ENCODE data around the gene DMC1.
A peak's percentile ranks its signal among the peaks of the same experiment; 100 is the strongest.
"Not testable (repeated sequence)": the region's sequence is repeated elsewhere in the genome, so short reads cannot be mapped to it uniquely, and the experiment has no call there.

Gene DMC1, protein sequence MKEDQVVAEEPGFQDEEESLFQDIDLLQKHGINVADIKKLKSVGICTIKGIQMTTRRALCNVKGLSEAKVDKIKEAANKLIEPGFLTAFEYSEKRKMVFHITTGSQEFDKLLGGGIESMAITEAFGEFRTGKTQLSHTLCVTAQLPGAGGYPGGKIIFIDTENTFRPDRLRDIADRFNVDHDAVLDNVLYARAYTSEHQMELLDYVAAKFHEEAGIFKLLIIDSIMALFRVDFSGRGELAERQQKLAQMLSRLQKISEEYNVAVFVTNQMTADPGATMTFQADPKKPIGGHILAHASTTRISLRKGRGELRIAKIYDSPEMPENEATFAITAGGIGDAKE

DNA sequence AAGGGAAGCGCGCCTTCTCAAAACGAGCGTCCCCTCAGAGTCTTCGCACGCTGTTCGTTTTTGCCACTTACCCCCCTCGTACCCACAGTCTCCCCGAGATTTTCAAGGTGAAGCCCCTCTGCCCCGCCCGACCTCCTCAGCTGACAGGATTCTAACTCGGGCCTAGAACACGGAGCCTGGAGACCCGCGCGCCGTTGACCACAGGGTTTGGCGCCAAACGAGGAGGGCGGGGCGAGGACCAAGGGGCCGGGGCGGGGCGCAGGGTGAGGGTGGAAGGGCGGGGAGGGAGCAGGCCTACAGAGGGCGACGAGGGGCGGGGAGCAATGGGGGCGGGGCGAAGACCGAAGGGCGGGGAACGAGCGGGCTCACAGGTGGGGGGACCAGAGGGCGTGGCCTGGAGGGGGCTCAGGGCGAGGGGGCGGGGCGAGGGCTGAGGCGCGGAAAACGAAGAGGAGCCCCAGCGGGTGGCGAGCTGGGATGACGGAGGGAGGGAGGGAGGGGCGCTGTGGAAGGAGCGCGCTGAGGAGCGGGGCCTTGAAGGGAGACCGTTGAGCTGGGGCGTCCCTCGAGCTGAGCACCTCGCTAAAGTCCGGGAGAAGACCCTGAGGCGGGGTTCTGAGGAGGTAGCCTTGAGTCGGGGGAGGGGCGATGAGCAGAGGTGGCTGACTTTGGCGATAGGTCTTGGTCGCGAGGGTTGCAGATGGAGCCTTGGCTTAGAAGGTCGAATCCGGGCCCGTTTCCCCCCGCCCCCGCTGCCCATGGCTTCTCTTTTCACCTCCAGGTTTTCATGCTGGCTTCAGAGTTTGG lies at the start of gene DMC1:
DMC1 (minus strand) TSS at position 212 of the 807 bp plus-strand sequence. CDS start 1,927 bp downstream, outside the sequence.
- Histone ChIP-seq H3K36me3 (no peaks in the 10 kb centered on the region), H3K4me1 (ENCODE audit: control insufficient read depth in 1 of 2, insufficient read depth in 1 of 2, low read depth in 1 of 2, low read length in 1 of 2) (peaks cover 17 to 19% of the 10 kb centered on the region in 2 experiments), H3K27me3 (peaks cover 13% of the 10 kb centered on the region), H3K27ac (peak within 1 kb of the TSS; percentile 0), H3K9me3 (no peaks in the 10 kb centered on the region), H3K4me3 (ENCODE audit: low read depth in 1 of 2, low read length in 1 of 2) (peak within 1 kb of the TSS; percentile 62 to 74)
- TF ChIP-seq, protein P1, sequence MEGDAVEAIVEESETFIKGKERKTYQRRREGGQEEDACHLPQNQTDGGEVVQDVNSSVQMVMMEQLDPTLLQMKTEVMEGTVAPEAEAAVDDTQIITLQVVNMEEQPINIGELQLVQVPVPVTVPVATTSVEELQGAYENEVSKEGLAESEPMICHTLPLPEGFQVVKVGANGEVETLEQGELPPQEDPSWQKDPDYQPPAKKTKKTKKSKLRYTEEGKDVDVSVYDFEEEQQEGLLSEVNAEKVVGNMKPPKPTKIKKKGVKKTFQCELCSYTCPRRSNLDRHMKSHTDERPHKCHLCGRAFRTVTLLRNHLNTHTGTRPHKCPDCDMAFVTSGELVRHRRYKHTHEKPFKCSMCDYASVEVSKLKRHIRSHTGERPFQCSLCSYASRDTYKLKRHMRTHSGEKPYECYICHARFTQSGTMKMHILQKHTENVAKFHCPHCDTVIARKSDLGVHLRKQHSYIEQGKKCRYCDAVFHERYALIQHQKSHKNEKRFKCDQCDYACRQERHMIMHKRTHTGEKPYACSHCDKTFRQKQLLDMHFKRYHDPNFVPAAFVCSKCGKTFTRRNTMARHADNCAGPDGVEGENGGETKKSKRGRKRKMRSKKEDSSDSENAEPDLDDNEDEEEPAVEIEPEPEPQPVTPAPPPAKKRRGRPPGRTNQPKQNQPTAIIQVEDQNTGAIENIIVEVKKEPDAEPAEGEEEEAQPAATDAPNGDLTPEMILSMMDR (IDR thresholded peaks at IDR 0.05) = no peak

DNA sequence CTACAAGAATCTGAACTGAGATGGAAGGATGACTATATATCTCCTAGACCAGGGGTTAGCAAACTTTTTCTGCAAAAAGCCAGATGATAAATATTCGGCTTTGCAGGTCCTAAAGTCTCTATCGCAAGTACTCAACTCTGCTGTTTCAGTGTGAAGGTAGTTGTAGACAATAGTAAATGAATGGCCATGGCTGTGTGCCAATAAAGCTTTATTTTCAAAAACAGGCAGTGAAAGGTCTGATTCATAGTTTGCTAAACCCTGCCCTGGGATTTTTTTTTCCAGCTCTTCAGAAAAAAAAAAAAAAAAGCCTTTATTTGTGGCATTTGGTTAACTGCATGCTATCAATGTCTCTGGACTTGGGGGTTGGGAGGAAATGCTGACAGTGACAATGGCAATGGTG lies 48.7 kb upstream of the DMC1 start:
- Histone ChIP-seq H3K9me3 (no peaks in the 10 kb centered on the region), H3K4me1 (ENCODE audit: control insufficient read depth in 1 of 2, insufficient read depth in 1 of 2, low read depth in 1 of 2, low read length in 1 of 2) (no peaks in the 10 kb centered on the region), H3K27me3 (no peaks in the 10 kb centered on the region), H3K27ac (no peak overlapping the region), H3K36me3 (no peaks in the 10 kb centered on the region), H3K4me3 (ENCODE audit: low read depth in 1 of 2, low read length in 1 of 2) (no peak overlapping the region)
- TF ChIP-seq, protein P1 (IDR thresholded peaks at IDR 0.05) = no peak

DNA sequence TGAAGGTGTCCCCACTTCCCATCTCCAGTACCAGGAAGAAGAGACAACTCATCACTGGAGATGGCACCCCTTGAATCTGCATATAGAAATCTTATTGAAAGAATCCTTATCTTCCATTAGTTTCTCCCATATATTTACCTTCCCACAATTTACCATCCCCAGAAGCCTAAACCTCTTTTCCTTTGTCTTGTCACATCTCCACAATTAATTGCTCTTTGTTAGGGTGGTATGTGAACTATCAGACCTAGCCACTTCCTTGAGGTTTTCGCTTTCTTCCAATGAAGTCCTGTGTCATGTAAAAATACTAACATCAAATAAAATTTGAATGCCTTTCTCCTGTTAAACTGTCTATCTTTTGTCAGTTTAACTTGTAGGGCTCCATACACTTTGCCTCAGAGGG lies 48.3 kb upstream of the DMC1 start:
- H3K27me3 ChIP-seq = no peaks in the 10 kb centered on the region
- TF ChIP-seq, protein P1 (IDR thresholded peaks at IDR 0.05) = no peak
- H3K27ac ChIP-seq = no peak overlapping the region
- H3K36me3 ChIP-seq = no peaks in the 10 kb centered on the region
- no peaks in the 10 kb centered on the region for H3K4me1 ChIP-seq (ENCODE audit: control insufficient read depth in 1 of 2, insufficient read depth in 1 of 2, low read depth in 1 of 2, low read length in 1 of 2)
- H3K4me3 ChIP-seq (ENCODE audit: low read depth in 1 of 2, low read length in 1 of 2) = no peak overlapping the region
- no peaks in the 10 kb centered on the region for H3K9me3 ChIP-seq

DNA sequence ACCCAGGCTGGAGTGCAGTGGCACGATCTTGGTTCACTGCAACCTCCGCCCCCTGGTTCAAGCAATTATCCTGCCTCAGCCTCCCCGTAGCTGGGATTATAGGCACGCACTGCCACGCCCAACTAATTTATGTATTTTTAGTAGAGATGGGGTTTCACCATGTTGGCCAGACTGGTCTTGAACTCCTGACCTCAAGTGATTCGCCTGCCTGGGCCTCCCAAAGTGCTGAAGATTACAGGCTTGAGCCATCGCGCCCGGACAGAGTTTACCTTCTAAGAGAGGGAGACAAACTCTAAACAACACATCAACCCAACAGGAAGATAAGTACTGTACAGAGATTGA lies 45.1 kb upstream of the DMC1 start:
- not testable (repeated sequence) for H3K36me3 ChIP-seq; H3K27ac ChIP-seq; H3K4me3 ChIP-seq (ENCODE audit: low read depth in 1 of 2, low read length in 1 of 2); H3K4me1 ChIP-seq (ENCODE audit: control insufficient read depth in 1 of 2, insufficient read depth in 1 of 2, low read depth in 1 of 2, low read length in 1 of 2); H3K27me3 ChIP-seq; H3K9me3 ChIP-seq

DNA sequence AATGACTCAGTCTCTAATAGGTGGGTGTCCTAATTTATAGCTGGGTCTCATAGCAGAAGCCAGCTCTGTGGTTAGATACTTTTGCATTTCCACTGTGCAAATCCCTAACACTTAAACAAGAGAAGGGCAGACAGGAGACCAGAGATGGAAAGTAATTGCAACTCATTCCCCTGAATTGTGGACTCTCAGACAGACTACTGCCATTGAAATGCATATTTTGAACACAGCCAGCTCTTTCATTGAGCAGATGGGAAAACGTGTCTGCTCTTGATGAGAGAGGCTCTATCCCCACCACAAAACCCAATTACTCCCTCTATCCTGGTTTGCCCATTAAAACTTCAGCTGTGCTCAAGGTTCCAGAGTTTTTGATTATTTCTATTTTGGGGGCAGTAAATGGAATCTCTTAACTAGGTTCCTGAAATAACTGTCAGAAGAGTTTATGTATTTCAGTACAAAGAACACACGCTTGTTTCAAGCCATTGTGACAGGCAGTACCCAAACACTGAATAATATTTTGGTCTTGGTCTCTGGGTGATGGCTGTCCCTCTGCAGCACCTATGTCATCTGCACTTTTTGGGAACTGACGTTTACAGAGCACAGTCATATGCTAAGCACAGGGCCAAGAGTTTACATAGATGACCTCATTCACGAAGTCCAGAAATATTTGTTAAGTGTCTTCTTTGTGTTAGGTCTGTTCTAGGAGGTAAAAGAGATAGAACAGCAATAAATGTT lies 44.5 kb upstream of the DMC1 start:
- no peaks in the 10 kb centered on the region for H3K9me3 ChIP-seq
- no peaks in the 10 kb centered on the region for H3K4me1 ChIP-seq (ENCODE audit: control insufficient read depth in 1 of 2, insufficient read depth in 1 of 2, low read depth in 1 of 2, low read length in 1 of 2)
- H3K27ac ChIP-seq = no peak overlapping the region
- no peaks in the 10 kb centered on the region for H3K27me3 ChIP-seq
- H3K36me3 ChIP-seq = no peaks in the 10 kb centered on the region
- no peak overlapping the region for H3K4me3 ChIP-seq (ENCODE audit: low read depth in 1 of 2, low read length in 1 of 2)
- TF ChIP-seq, protein P1 (IDR thresholded peaks at IDR 0.05) = no peak

Data from neutrophil (primary cell).